HepG2 (cell line): Measurements from ENCODE around the gene TCF12. TPM values are rescaled to one million over a fixed set of nuclear protein-coding genes. Genes with fewer than 3 reads are reported as not detected.

ENCODE experiments used
- ARID5B ChIP-seq: IDR thresholded peaks from 2 replicates; pipeline ENCODE4 v1.4.0; 2020; ENCODE audit warnings: mild to moderate bottlenecking, missing genetic modification reagents
- DMAP1 ChIP-seq: IDR thresholded peaks from 2 replicates; pipeline ENCODE4 v1.6.1; 2016
- MAFF ChIP-seq: IDR thresholded peaks from 2 replicates; pipeline ENCODE4 v1.6.1; 2011; ENCODE audit warnings: low read depth, low read length, improper control_type of control experiment
- NR2F1 ChIP-seq, 2 experiments: fragments of 450-650 bp in 1 of 2; formaldehyde crosslinking in 1 of 2; IDR thresholded peaks; 2 replicates each; pipeline versions ENCODE4 v1.5.0 to v1.6.1; 2016 to 2020; ENCODE audit warnings: mild to moderate bottlenecking in 1 of 2, missing compliant biosample characterization in 1 of 2, missing genetic modification reagents in 1 of 2, moderate library complexity in 1 of 2
- RFX3 ChIP-seq: IDR thresholded peaks from 2 replicates; pipeline ENCODE4 v1.6.1; 2016; ENCODE audit warnings: missing biosample characterization, missing genetic modification reagents
- RFXANK ChIP-seq: IDR thresholded peaks from 2 replicates; pipeline ENCODE4 v1.6.1; 2016
- SAFB2 ChIP-seq: sonication (generic); formaldehyde crosslinking; IDR thresholded peaks from 2 replicates; pipeline ENCODE4 v1.5.1; 2020; ENCODE audit warnings: missing genetic modification reagents, low read depth, mild to moderate bottlenecking, borderline replicate concordance
- TAF1 ChIP-seq: sonication (generic); formaldehyde crosslinking; IDR thresholded peaks from 2 replicates; pipeline ENCODE4 v1.4.0; 2020; ENCODE audit warnings: missing genetic modification reagents
- YEATS4 ChIP-seq: sonication (generic); formaldehyde crosslinking; IDR thresholded peaks from 2 replicates; pipeline ENCODE4 v1.4.0; 2020; ENCODE audit warnings: missing genetic modification reagents, borderline replicate concordance
- ZFYVE20 ChIP-seq: sonication (generic); formaldehyde crosslinking; IDR thresholded peaks from 2 replicates; pipeline ENCODE4 v1.8.0; 2023; ENCODE audit warnings: low read depth, mild to moderate bottlenecking, moderate library complexity, missing genetic modification reagents, borderline replicate concordance
- ZNF513 ChIP-seq: sonication (generic); formaldehyde crosslinking; conservative IDR thresholded peaks from 2 replicates; pipeline ENCODE4 v1.5.0; 2020; ENCODE audit warnings: missing genetic modification reagents
- ZNF543 ChIP-seq: sonication (generic); formaldehyde crosslinking; IDR thresholded peaks from 2 replicates; pipeline ENCODE4 v1.4.0; 2020; ENCODE audit warnings: mild to moderate bottlenecking, missing genetic modification reagents
- ZNF547 ChIP-seq: sonication (generic); formaldehyde crosslinking; IDR thresholded peaks from 2 replicates; pipeline ENCODE4 v1.5.1; 2020; ENCODE audit warnings: mild to moderate bottlenecking, missing genetic modification reagents
- ZNF619 ChIP-seq: sonication (generic); formaldehyde crosslinking; IDR thresholded peaks from 2 replicates; pipeline ENCODE4 v1.4.0; 2020; ENCODE audit warnings: mild to moderate bottlenecking, missing genetic modification reagents
- ZNF746 ChIP-seq: sonication (generic); formaldehyde crosslinking; IDR thresholded peaks from 2 replicates; pipeline ENCODE4 v1.8.0; 2022; ENCODE audit warnings: mild to moderate bottlenecking, missing genetic modification reagents
- polyA plus RNA-seq, 8 experiments: library from polyadenylated mRNA; depleted of rRNA in 3 of 8; stranded (reverse) in 7 of 8; unstranded in 1 of 8; fragments of >200 nt; fragmentation: Illumina TruSeq in 4 of 8; extraction: Trizol in 4 of 8; gene quantifications; 2 replicates each; pipeline versions ENCODE4 v1.2.1 to v1.2.3, GENCODE V29; 2011 to 2016; ENCODE audit warnings: low read depth in 4 of 8, missing spikeins in 1 of 8, mixed read lengths in 1 of 8; ENCODE audit not compliant: insufficient read depth in 1 of 8
- total RNA-seq, 5 experiments: library from RNA; depleted of rRNA; stranded (reverse); fragments of >200 nt; fragmentation: Illumina TruSeq; extraction: Trizol; gene quantifications; 2 replicates each; pipeline ENCODE4 v1.2.3, GENCODE V29; 2016; ENCODE audit warnings: low read depth in 1 of 5
- TF ChIP-seq, protein P1 (sequence below): sonication (generic); formaldehyde crosslinking; IDR thresholded peaks from 2 replicates; pipeline ENCODE4 v1.8.1; 2023; ENCODE audit warnings: mild to moderate bottlenecking, missing genetic modification reagents
- TF ChIP-seq, protein P2 (sequence below): sonication (generic); formaldehyde crosslinking; IDR thresholded peaks from 2 replicates; pipeline ENCODE4 v1.4.0; 2020; ENCODE audit warnings: mild to moderate bottlenecking, low read depth, missing genetic modification reagents

The TCF12 gene
- total and polyA plus RNA-seq, 2 of the 13 experiments (the other 11 are each of a cell fraction or from before 2014, with no cell fraction given), result 48.6 to 51.1 TPM

DNA sequence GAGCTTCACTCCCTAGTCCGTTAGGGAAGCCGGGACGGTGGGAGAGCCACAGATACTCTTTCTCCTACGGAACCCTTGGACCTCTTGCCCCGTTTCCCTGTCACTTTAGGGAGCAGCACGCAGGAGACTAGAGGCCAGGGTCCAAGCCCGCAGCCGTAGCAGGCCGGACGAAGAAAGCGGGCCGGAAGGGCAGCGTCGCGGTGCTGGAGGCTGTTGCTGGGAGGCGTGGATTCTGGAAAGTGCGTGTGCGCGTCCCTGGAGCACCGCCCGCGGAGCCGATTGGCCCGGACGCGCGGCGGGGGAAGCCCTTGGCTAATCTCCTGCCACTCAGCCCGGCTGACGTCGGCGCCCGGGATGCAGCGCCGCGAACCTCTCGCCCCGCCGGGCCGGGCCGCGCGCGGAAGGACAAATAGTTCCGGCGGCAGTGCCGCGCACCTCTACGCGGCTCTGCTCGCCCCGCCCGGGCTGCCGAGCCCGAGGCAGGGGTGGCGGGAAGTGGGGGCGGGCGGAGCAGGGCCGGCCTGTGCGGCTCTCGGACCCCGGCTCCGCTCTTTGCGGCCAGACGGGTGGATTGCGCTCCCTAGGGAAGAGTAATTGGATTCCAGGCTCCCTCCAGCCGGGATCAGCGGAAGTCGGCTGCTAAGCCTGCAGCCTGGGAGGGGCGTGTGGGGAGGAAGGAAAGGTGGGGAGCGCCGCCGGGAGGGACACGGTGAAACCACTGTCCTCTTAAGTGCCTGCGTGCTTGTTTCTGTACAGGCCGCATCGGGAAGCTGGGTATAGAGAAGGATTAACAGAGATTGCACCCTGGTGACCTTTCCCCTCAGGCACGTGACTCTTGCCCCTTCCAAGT is 31.3 kb upstream of the TCF12 start (continued):
- TF ChIP-seq, protein P1, sequence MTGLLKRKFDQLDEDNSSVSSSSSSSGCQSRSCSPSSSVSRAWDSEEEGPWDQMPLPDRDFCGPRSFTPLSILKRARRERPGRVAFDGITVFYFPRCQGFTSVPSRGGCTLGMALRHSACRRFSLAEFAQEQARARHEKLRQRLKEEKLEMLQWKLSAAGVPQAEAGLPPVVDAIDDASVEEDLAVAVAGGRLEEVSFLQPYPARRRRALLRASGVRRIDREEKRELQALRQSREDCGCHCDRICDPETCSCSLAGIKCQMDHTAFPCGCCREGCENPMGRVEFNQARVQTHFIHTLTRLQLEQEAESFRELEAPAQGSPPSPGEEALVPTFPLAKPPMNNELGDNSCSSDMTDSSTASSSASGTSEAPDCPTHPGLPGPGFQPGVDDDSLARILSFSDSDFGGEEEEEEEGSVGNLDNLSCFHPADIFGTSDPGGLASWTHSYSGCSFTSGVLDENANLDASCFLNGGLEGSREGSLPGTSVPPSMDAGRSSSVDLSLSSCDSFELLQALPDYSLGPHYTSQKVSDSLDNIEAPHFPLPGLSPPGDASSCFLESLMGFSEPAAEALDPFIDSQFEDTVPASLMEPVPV (CRISPR knock-in tag), result peak; percentile 94; the same call in 1 of the 2 replicates
- TF ChIP-seq TAF1 (CRISPR knock-in tag) (peak; percentile 86), ZNF746 (CRISPR knock-in tag) (no peak), NR2F1 (CRISPR knock-in tag; IDR thresholded peaks at IDR 0.05) (peak; percentile 44 to 77), MAFF (no peak), ZNF543 (peak; percentile 94; the same call in 1 of the 2 replicates), DMAP1 (CRISPR knock-in tag) (peak; percentile 73), ZNF619 (CRISPR knock-in tag) (peak; percentile 96; the same call in 1 of the 2 replicates), SAFB2 (peak; percentile 90), RFXANK (0 out of 2 replicates have a peak, but pooled peaks have one; percentile 60), ZNF547 (CRISPR knock-in tag) (peak; percentile 97), RFX3 (peak; percentile 50; the same call in 1 of the 2 replicates), ZFYVE20 (peak; percentile 2; the same call in 1 of the 2 replicates), YEATS4 (peak; percentile 89; the same call in 1 of the 2 replicates), ARID5B (CRISPR knock-in tag) (peak; percentile 75), ZNF513 (CRISPR knock-in tag) (no peak)
- TF ChIP-seq, protein P2, sequence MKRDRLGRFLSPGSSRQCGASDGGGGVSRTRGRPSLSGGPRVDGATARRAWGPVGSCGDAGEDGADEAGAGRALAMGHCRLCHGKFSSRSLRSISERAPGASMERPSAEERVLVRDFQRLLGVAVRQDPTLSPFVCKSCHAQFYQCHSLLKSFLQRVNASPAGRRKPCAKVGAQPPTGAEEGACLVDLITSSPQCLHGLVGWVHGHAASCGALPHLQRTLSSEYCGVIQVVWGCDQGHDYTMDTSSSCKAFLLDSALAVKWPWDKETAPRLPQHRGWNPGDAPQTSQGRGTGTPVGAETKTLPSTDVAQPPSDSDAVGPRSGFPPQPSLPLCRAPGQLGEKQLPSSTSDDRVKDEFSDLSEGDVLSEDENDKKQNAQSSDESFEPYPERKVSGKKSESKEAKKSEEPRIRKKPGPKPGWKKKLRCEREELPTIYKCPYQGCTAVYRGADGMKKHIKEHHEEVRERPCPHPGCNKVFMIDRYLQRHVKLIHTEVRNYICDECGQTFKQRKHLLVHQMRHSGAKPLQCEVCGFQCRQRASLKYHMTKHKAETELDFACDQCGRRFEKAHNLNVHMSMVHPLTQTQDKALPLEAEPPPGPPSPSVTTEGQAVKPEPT (CRISPR knock-in tag), result no peak
